GM19238 (cell line): ENCODE results near the gene ZNF555.
A peak's percentile ranks its signal among the peaks of the same experiment; 100 is the strongest.
"Not testable (repeated sequence)": the region's sequence is repeated elsewhere in the genome, so short reads cannot be mapped to it uniquely, and the experiment has no call there.

Source experiments
- DNase-seq: peaks from one replicate; pipeline ENCODE4 v3.0.0; 2011; ENCODE audit warnings: low spot score; ENCODE audit not compliant: insufficient read length

The ZNF555 gene

DNA sequence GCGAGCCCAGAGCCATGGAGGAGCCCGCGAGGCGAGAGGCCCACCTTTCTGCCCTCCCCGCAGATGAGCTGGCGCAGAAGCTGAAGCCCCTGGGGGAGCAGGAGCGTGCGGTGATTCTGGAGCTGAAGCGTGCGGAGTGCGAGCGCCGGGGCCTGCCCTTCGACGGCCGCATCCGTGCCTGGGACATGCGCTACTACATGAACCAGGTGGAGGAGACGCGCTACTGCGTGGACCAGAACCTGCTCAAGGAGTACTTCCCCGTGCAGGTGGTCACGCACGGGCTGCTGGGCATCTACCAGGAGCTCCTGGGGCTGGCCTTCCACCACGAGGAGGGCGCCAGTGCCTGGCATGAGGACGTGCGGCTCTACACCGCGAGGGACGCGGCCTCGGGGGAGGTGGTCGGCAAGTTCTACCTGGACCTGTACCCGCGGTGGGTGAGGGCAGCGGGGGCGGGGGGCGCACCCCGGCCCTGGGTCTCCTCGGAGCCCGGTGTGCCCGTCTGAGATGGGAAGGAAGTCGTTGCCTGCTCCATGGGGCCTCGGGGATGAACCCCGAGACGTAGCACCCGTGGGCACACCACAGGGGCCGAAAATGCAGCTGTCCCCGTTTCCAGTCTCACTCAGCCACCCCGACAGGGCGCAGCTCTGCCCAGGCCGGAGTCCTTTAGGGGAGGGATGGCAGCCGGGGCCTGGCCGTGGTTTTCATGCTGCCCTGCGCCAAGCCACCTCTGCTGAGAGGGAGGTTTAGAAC, 33.7 kb upstream of the ZNF555 start:
- DNase-seq = peak; percentile 1

DNA sequence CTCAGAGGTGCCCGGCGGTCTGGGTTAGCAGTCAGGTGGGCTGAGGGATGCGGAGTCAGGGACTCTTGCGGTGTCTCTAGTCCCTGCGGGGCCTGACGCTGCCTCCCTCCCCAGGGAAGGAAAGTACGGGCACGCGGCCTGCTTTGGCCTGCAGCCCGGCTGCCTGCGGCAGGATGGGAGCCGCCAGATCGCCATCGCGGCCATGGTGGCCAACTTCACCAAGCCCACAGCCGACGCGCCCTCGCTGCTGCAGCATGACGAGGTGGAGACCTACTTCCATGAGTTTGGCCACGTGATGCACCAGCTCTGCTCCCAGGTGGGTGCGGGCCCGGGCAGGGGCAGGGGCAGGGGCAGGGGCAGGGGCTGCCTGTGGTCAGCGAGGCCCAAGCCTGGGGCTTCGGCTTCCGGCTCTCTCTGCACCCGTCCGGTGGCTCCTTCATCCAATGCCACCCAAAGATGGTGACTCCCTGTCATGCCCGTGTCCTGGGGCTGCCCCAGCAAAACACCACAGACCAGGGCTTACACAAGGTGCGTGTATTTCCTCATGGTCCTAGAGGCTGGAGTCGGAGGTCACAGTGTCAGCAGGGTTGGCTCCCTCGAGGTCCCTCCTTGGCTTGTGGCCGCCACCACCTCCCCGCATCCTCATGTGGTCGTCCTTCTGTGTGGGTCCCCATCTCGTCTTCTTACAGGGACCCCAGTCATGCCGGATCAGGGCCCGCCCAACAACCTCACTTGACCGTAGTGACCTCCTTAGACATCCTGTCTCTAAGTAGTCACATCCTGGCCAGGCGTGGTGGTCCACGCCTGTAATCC, 32.9 kb upstream of the ZNF555 start:
- no peak for DNase-seq

DNA sequence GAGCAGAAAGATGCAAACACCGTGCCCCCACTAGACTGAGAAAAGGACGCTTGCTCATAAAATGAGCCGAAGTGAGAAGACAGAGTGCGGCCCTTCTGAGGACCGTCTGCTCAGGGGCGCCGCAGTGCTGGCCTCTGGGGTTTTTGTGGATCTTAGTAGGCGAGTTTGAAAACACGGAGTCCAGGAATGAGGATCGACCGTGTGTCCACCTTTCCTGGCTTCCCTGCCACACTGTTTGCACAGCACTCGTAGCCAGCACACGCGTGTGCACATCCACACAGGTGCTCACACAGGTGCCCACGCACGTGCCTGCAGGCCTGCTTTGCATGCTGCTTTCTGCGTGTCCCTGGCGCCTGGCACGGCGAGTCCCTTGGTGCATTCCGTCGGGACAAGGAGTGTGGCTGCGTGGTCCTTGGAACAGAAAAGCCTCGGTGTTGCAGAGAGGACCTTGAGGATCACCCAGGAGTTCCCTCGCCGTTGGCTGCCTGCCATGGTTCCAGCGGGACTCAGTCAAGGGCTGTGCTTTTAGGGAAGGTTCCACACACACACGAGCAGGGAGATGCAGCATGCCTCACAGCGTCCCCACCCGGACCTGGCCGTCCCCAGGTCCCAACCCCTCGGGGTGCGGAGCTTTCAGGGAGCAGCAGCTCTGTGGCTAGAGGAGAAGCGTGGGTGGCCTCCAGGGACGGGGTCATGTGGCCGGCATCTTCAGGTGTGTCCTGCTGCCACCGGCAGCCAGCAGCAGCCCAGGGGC, 31.7 kb upstream of the ZNF555 start:
- DNase-seq = peak; percentile 1

DNA sequence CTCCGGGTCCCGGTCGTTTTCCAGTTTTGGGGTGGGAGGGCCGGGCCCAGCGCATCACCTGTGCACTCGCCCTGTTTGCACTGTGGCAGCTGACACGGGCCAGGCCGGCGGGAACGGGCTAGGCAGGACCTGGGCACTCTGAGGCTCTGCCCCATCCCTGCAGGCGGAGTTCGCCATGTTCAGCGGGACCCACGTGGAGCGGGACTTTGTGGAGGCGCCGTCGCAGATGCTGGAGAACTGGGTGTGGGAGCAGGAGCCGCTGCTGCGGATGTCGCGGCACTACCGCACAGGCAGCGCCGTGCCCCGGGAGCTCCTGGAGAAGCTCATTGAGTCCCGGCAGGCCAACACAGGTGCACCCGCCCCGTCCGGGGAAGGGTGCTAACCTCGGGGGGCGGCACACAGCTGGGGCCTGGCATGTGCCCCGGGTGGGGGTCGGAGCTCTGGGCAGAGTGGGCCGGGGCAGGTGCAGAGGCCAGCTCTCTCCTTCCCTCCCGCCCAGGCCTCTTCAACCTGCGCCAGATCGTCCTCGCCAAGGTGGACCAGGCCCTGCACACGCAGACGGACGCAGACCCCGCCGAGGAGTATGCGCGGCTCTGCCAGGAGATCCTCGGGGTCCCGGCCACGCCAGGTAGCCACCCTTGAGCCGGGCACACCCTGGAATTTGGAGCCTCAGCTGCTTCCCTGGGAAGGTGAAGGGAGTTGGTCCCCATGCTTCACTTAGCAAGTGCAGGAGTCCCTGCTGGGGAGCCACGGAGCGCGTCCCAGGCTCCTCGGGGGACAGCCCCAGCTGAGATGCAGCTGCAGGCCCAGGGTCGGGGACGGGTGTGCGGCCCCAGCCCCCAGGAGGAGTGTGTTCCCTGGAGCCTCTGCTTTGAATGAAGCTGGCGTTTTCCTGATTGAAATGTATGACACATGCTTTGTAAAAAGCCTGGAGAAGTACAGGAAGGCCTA, 30.9 kb upstream of the ZNF555 start:
- peak; percentile 4 for DNase-seq

DNA sequence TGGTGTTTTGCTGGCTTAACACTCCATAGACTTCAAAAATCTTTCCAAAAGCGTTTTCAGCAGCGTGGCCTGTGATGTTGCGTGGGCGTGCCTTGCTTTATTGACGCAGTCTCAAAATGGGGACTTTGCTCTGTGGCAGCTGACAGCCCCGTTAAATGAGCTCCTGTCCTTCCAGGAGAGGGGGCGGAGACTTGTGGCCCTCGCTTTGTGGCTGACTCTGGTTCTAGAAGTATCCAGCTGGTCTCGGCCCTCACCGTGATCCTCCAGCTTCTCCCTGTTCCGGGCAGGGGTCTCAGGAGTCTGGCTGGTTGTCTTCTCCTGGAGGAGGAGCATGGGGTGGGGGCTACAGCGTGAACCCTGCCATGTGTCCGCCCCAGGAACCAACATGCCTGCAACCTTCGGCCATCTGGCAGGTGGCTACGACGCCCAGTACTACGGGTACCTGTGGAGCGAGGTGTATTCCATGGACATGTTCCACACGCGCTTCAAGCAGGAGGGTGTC, 30.0 kb upstream of the ZNF555 start:
- peak; percentile 2 for DNase-seq

- DNase-seq = peak; percentile 5
Observed at GRCh38 chr19:2811735-2812413, 29.4 kb upstream of the ZNF555 start.

DNA sequence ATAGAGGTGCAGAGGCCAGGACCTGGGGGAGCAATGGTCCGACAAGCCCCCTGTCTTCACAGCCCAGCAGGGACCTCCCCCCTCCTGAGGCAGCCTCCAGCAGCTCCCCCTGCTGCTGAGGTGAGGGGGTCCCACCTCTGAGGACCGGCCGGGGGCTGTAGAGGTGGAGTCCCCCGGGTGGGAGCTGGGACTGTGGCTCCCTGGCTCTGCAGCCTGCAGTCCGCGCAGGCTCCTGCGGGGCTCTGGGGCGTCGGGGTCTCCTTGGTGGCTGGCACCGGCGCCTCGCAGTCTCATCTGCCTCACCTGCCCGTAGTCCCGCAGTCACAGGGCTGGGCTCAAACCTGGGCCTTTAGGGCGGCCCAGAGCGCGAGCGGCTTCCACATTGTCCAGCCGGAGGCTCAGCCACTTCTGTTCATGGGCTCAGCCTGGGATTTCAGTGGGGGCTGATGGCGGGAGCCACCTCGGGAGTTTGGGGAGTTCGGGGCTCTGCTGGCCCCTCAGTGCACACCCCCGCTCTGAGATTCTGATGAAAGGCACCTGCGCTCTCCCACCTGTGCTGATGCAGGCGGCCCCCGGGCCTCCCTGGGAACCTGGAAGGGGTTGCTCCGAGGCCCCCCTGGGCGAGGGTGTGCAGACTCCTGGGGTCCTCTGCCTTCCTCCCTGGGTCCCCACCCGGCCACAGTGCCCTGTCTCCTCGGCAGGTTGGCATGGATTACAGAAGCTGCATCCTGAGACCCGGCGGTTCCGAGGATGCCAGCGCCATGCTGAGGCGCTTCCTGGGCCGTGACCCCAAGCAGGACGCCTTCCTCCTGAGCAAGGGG, 28.7 kb upstream of the ZNF555 start:
- peak; percentile 2 for DNase-seq

DNA sequence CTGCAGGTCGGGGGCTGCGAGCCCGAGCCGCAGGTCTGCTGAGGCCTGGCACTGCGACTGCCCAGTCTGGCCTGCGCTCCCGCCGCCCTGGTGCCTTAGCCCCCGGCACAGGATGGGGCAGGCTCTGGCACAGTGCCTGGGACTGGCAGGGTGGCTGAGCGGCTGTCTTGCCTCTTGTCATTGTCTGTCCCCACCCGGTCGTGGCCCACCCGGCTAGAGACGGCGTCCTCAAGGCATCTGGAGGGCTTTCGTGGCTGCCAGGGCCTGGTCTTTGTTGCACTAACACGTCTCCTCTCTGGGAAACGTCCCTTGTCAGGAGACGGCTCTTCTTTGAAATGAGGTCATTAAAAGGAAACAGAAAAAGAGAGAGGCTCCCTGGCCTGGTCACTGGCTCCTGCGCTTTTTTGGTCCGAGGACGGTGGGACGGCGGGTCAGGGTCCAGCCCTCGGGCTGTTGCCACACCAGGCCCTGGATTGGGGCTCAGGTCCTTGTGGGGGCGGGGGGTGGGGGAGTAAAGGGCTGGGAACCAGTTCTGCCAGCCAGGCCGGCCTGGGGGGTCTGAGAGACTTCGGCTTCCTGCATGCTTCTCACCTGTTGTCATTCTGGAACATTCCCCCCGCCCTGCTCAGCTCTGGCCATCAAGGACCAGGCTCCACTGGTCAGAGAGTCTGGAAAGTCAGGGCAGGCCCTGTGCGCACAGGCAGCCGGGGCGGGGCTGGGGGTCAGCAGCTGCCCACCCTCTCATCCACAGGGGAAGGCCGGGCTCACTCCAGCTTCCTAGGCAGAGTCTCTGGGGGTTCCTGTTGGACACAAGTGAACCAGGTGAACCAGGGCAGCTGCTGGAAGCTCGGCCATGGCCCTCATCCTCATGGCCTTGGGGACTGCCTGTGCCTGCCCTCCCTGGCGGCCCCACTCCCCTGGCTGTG, 27.8 kb upstream of the ZNF555 start:
- peak; percentile 2 for DNase-seq

- peak; percentile 2 for DNase-seq
Observed at GRCh38 chr19:2814426-2814825, 26.8 kb upstream of the ZNF555 start.

DNA sequence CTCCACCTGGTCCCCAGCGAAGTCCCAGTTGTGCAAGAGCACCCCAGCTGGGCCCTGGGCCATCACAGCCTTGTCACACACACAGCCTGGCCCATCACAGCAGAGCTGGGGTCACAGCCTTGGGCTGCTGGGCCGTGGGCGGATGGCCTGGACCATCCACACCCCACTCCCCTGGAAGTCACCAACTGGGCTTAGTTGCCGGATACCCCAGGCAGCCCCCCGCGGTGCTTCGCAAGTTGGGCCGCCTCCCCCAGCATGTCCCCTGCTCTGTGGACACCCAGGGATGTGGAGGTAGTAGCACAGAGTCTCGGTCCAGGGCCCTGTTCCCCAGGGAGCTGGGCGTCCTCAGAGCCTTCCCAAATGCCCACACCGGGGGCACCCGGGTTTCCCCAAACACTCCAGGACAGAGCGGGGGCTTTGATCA, 26.1 kb upstream of the ZNF555 start:
- DNase-seq = peak; percentile 5

GRCh38 chr19:2815923-2816322, 25.4 kb upstream of the ZNF555 start:
- peak; percentile 3 for DNase-seq

DNA sequence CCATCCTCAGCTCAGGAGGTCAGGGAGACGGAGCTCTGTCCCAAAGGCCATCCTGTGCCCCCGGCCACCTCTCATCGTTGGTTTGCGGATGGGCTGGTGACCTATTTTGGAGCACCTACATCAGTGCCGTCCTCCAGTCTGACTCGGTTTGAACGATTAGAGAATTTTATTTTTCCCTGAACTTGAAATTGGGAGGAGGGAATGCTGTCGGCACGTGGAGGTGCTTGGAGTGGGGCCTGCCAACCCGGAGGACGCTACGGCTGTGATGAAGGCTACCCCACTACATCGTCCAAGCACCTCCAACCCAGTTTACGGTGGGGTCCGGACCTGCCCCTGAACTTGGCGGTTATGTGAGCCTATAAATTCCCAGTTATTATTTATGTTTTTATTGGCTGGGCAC, 24.6 kb upstream of the ZNF555 start:
- peak; percentile 2 for DNase-seq

DNA sequence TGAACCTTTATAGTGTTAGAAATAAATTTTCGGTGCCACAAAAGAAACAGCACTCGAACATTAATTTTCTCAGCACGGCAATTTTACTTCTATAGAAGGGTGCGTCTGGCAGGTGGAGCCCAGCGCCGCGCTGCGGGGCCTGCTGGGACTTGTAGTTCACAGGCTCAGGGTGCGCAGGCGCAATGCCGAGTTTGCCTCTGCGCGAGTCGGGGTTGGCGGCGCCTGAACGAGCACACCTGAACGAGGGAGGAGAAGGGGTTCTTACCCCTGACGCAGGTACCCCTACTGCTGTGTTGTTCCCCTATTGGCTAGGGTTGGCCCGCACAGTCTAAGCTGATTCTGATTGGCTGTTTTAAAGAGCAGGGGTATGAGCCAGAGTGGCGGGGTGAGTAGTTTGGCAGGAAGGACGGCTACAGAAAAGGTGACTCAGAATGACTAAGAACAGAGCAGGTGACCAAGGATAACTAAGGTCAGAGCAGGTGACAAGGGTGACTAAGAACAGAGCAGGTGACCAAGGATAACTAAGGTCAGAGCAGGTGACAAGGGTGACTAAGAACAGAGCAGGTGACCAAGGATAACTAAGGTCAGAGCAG, 23.9 kb upstream of the ZNF555 start:
- not testable (repeated sequence) for DNase-seq

DNA sequence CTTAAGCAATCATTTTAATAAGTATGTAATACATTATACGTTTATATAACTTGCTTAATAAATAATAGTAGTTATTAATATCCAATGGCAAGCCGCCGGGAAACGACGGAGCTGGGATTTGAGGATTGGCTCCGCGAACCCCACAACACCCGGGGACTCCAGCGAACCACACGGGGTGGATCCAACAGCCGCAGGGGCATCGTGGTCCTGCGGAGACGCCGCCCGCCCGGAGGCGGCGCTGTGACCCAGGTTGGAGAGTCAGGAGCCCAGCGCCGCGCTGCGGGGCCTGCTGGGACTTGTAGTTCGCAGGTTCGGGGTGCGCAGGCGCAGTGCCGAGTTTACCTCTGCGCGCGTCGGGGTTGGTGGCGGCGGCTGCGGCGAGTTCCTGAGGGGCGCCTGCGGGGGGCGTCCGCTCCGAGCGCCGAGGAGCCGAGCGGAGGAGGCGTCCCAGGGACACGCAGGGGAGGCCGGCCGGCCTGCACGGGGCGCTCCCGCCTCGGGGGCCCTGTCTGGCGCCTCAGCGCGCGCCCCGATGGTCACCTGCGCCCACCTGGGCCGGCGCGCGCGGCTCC, 21.6 kb upstream of the ZNF555 start, which contains the start of gene ZNF554:
ZNF554 (plus strand) TSS at position 329 of the 572 bp plus-strand sequence; CDS start at position 533, 204 bp downstream.
- peak; percentile 97 for DNase-seq

DNA sequence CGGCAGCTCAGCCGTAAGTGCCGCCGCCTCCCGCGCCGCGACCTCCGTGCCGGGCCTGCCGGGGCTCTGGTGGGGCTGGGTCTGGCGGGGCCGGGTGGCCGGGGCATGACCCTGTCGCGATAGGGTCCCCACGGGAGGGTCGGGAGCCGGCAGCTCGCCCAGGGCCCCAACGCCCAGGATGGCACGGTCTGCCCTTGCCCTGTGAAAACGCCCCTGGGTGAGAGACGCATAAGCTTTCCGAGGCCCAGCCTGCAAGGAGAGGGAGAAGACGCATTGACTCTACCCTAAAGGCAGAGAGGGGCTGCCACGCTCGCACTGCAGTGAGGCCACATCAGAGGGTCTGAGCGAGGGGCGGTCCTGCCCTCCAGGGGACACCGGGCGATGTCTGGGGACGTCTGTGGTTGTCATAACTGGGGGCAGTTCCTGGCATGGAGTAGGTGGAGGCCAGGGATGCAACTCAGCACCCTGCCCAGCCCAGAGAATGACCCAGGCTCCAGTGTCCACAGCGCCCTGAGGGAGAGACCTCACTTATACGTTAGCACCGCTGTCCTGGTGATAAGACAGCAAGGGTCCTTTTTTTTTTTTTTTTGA, 21.1 kb upstream of the ZNF555 start:
- peak; percentile 28 for DNase-seq

- no peak for DNase-seq
Observed at GRCh38 chr19:2822846-2823245, 18.4 kb upstream of the ZNF555 start.

DNA sequence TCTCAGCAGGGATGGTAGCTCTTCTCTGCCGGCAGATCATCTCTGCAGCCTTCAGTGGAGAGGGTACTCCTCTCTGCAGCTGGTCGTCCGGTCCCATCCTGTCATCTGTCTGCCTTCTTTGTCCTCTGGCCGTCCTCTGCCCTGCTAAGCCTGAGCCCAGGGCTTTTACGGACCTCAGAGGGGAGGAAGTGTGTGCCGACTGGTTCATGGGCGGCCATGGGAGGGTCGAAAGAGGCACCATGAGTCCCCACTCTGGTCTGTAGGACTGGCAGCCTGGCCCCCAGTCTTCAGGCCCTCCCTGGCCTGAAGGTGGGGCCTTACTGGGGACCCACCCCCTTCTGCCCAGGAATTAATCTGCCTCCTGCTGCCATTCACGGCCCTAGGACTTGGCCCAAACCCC, 17.6 kb upstream of the ZNF555 start:
- DNase-seq = no peak
